Measurements from ENCODE around the gene MSRB1. TPM values are rescaled to one million over a fixed set of nuclear protein-coding genes. Genes with fewer than 3 reads are reported as not detected.

The MSRB1 gene
- total and polyA plus RNA-seq, 2 of the 8 experiments (the other 6 are each of a cell fraction or from before 2014, with no cell fraction given): 28.2 to 51.4 TPM

DNA sequence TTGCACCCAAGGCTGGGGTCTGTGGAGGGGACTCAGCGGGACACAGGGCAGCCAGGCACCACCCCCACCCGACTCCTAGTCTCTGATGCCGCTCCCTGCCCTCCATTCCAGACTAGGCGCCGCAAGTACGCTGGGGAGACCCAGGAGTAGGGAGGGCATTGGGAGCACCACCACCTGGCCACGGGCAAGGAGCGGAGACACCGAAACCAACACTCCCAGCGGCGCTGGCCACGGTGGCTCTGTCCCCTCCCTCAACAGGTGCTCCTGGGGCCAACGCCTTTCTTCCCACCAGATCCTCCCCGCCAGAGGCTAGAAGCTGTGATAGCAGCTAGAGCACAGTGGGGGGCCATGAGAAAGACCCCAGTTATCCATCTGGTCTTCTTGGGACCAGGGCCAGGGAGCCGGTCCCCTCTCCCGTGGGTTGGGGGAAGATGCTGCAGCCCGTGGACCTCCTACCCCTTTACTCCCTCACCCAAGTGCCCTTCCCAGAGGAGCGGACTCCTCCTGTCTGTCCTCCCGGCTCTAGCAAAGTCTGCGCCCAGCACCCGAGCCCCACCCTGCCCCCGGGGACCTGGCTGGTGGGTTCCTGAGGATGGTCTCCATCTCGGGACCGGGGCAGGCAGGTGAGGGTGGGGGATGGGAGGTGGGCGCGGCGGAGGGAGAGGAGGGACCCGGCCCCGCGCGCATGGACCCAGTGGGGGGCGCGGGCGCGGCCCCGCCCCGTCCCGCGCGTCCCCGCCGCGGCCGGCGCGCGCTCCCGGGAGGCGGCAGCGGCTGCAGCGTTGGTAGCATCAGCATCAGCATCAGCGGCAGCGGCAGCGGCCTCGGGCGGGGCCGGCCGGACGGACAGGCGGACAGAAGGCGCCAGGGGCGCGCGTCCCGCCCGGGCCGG, 46.5 kb upstream of the MSRB1 start, which contains the start of gene SYNGR3:
Gene SYNGR3 (plus strand): TSS at position 762 of the 892 bp plus-strand sequence. CDS start 133 bp downstream, outside the sequence.
- H3K4me3 ChIP-seq (ENCODE audit: extremely low read depth in 1 of 4, insufficient read depth in 2 of 4, low read depth in 3 of 4, low read length in 4 of 4): peak within 1 kb of the TSS; percentile 36 to 77 (median 60)
- TF ChIP-seq MAFK (IDR thresholded peaks at IDR 0.05; ENCODE audit: low read depth, low read length) (no peak), PHF8 (conservative IDR thresholded peaks at IDR 0.05; ENCODE audit: low read depth, low read length) (no peak), RBBP5 (IDR thresholded peaks at IDR 0.05; ENCODE audit: borderline replicate concordance, low read depth, low read length) (no peak), KDM4A (IDR thresholded peaks at IDR 0.05; ENCODE audit: low read depth, low read length, severe bottlenecking) (peak; percentile 39), SAP30 (IDR thresholded peaks at IDR 0.05; ENCODE audit: insufficient read depth, insufficient replicate concordance, low read length) (no peak), TAF1 (IDR thresholded peaks at IDR 0.05; ENCODE audit: low read depth, low read length) (0 out of 2 replicates have a peak, but pooled peaks have one; percentile 28), SIX5 (IDR thresholded peaks at IDR 0.05; ENCODE audit: low read depth, low read length) (no peak), TEAD4 (IDR thresholded peaks at IDR 0.05; ENCODE audit: low read depth, low read length) (no peak), RXRA (IDR thresholded peaks at IDR 0.05; ENCODE audit: insufficient read depth, low read depth, low read length) (no peak), CBX8 (IDR thresholded peaks at IDR 0.05; ENCODE audit: borderline replicate concordance, low read depth, low read length) (no peak)

More for the DNA sequence above, 46.5 kb upstream of the MSRB1 start, which contains the start of gene SYNGR3:
- Histone ChIP-seq H2BK5ac (ENCODE audit: low read depth, low read length) (no peak within 1 kb of the TSS), H2AFZ (ENCODE audit: low read length) (no peak within 1 kb of the TSS), H2BK15ac (ENCODE audit: low read length) (peak within 1 kb of the TSS; percentile 81; the same call in 1 of the 2 replicates), H2BK12ac (ENCODE audit: low read depth, low read length) (peak within 1 kb of the TSS; percentile 53; the same call in 1 of the 2 replicates), H3K4ac (replicated peaks; ENCODE audit: insufficient read length, low read depth, low read length) (peak within 1 kb of the TSS; percentile 5), H3K36me3 (ENCODE audit: control insufficient read depth in 2 of 4, insufficient read depth in 4 of 4, low read length in 3 of 4) (peaks cover 2 to 5% (median 3%) of the 10 kb centered on the region in 4 experiments; a peak in 3 of 8 replicates), H3K9me3 (ENCODE audit: insufficient read depth in 2 of 2, low read depth in 1 of 2, low read length in 1 of 2) (no peaks in the 10 kb centered on the region), H3K23ac (ENCODE audit: insufficient read length) (no peak within 1 kb of the TSS), H3K79me2 (ENCODE audit: control insufficient read depth in 1 of 2, insufficient read depth in 2 of 2, low read length in 2 of 2) (peaks cover 0 to 9% of the 10 kb centered on the region in 2 experiments; a peak in 1 of 4 replicates), H3K9ac (replicated peaks in 1 of 4; ENCODE audit: extremely low read depth in 1 of 4, low read depth in 3 of 4, low read length in 3 of 4) (peak within 1 kb of the TSS in 3 of 4 experiments; percentile 0 to 8 (median 2); a peak in 2 of 7 replicates), H3K4me2 (ENCODE audit: insufficient read depth in 1 of 2, low read depth in 2 of 2, low read length in 2 of 2) (peak within 1 kb of the TSS; percentile 83 to 96), H4K5ac (ENCODE audit: insufficient read length, low read depth, low read length) (no peak within 1 kb of the TSS), H3K23me2 (ENCODE audit: low read depth, low read length) (peaks cover 26% of the 10 kb centered on the region; the same call in 1 of the 2 replicates), H3K27ac (ENCODE audit: low read depth, low read length) (no peak within 1 kb of the TSS; the same call in 1 of the 2 replicates), H2AK5ac (ENCODE audit: low read depth, low read length) (peak within 1 kb of the TSS; percentile 60; the same call in 1 of the 2 replicates), H3K79me1 (ENCODE audit: low read depth, low read length) (no peaks in the 10 kb centered on the region), H4K20me1 (replicated peaks in 1 of 2; ENCODE audit: control insufficient read depth in 1 of 2, insufficient read depth in 2 of 2, low read length in 2 of 2) (peaks cover 7 to 10% of the 10 kb centered on the region in 2 experiments), H3K18ac (ENCODE audit: extremely low read depth, low read length) (peak within 1 kb of the TSS; percentile 51), H4K8ac (ENCODE audit: extremely low read depth, insufficient read depth, low read length) (peak within 1 kb of the TSS; percentile 62; the same call in 1 of the 2 replicates), H3K4me1 (replicated peaks in 1 of 4; ENCODE audit: control insufficient read depth in 3 of 4, insufficient read depth in 4 of 4, low read length in 3 of 4) (peaks cover 0 to 34% (median 20%) of the 10 kb centered on the region in 4 experiments; a peak in 6 of 7 replicates), H2BK120ac (replicated peaks; ENCODE audit: low read depth, low read length) (no peak within 1 kb of the TSS), H4K91ac (replicated peaks; ENCODE audit: insufficient read length, low read length) (peak within 1 kb of the TSS; percentile 11), H2BK20ac (ENCODE audit: low read length) (0 out of 2 replicates have a peak within 1 kb of the TSS, but pooled peaks have one; percentile 61), H3K56ac (replicated peaks; ENCODE audit: insufficient read length, low read depth, low read length) (no peak within 1 kb of the TSS), H3K14ac (ENCODE audit: insufficient read length) (no peak within 1 kb of the TSS), H3K27me3 (replicated peaks in 1 of 4; ENCODE audit: control insufficient read depth in 3 of 4, extremely low read depth in 1 of 4, insufficient read depth in 3 of 4, low read length in 3 of 4) (peaks cover 4 to 37% (median 24%) of the 10 kb centered on the region in 4 experiments)
- CTCF ChIA-PET (ENCODE audit: partially characterized antibody): interaction anchor here (0.5 to 6.8 kb wide), 2 partner anchors 15 to 666 kb away, joined by 3 to 55 read pairs; no protein-coding TSS in a partner anchor
- WGBS, 2 experiments (ENCODE audit: extremely low coverage in 1 of 2, insufficient coverage in 1 of 2, insufficient read length in 1 of 2, insufficient replicate concordance in 2 of 2, low coverage in 1 of 2, low lambda C conversion rate in 2 of 2, missing lambda C conversion rate in 1 of 2): 28% methylated on average over 15 of the region's 67 CpGs; no CpG with 5 or more reads in 1 of the 2 experiments
- FAIRE-seq (no peak), DNase-seq (ENCODE audit: low read depth in 1 of 2, low spot score in 2 of 2) (peak in 1 of 2 experiments; percentile 72)
- POLR2A ChIA-PET (ENCODE audit: partially characterized antibody): interaction anchor here (0.7 to 28.2 kb wide), 9 partner anchors 9 to 166 kb away, joined by 3 to 736 read pairs (median 4); partner anchors contain the start of genes NDUFB10, NOXO1, RNF151 and RPS2

Data from H1 (cell line).